Activated naive CD4-positive, alpha-beta T cell treated with anti-CD3 and anti-CD28 coated beads for 36 hours (primary cell): ENCODE results near the gene ELAVL1. TPM values are rescaled to one million over a fixed set of nuclear protein-coding genes. Genes with fewer than 3 reads are reported as not detected.
"Not testable (repeated sequence)": the region's sequence is repeated elsewhere in the genome, so short reads cannot be mapped to it uniquely, and the experiment has no call there.

Experiments used
- CTCF ChIA-PET: fragments of 350-600 bp; sonication (Branson Sonifier 250); formaldehyde crosslinking; loops from one replicate; lab custom pipeline; 2021; ENCODE audit warnings: antibody characterized with exemption; lab: Charles Lee
- DNase-seq: peaks from one replicate; pipeline ENCODE4 v3.0.0-alpha.2; 2020
- H3K27ac Mint-ChIP-seq: one replicate; pipeline ENCODE4 v1.8.0; 2021; ENCODE audit warnings: mild to moderate bottlenecking, mixed read lengths
- H3K27me3 Mint-ChIP-seq: one replicate; pipeline ENCODE4 v1.8.0; 2021; ENCODE audit warnings: low read depth, mixed read lengths
- H3K36me3 Mint-ChIP-seq: one replicate; pipeline ENCODE4 v1.8.0; 2021; ENCODE audit warnings: low read depth, mixed read lengths
- H3K4me1 Mint-ChIP-seq: one replicate; pipeline ENCODE4 v1.8.0; 2021; ENCODE audit warnings: low read depth, mixed read lengths
- H3K4me3 Mint-ChIP-seq: one replicate; pipeline ENCODE4 v1.8.0; 2021; ENCODE audit warnings: mild to moderate bottlenecking, moderate library complexity, mixed read lengths
- H3K9me3 Mint-ChIP-seq: one replicate; pipeline ENCODE4 v1.8.0; 2021; ENCODE audit warnings: mixed read lengths
- intact Hi-C: fragments of 100-400 bp; cut with micrococcal nuclease; formaldehyde crosslinking; loops from one replicate; pipeline ENCODE4 v1.15.1; 2023
- total RNA-seq, 2 experiments: library from RNA; stranded (reverse); gene quantifications; one replicate each; pipeline ENCODE4 v1.2.3, GENCODE V29; 2021

ELAVL1 gene
- total RNA-seq, 2 experiments from 2014 or later, result 135 to 140 TPM

- CTCF ChIA-PET, result no interaction called here
- no peaks in the 10 kb centered on the region for H3K9me3 Mint-ChIP-seq
- peaks cover 17% of the 10 kb centered on the region for H3K36me3 Mint-ChIP-seq
- intact Hi-C loops, result loop anchor here (5.0 kb wide), 1 partner anchor 111 kb away; the partner anchor contains the start of gene CCL25
- peaks cover 42% of the 10 kb centered on the region for H3K4me1 Mint-ChIP-seq
- no peak overlapping the region for H3K4me3 Mint-ChIP-seq
- no peak for DNase-seq
- no peaks in the 10 kb centered on the region for H3K27me3 Mint-ChIP-seq
- H3K27ac Mint-ChIP-seq, result no peak overlapping the region
Observed at GRCh38 chr19:7940841-7941240, 64.6 kb downstream of the ELAVL1 start.

DNA sequence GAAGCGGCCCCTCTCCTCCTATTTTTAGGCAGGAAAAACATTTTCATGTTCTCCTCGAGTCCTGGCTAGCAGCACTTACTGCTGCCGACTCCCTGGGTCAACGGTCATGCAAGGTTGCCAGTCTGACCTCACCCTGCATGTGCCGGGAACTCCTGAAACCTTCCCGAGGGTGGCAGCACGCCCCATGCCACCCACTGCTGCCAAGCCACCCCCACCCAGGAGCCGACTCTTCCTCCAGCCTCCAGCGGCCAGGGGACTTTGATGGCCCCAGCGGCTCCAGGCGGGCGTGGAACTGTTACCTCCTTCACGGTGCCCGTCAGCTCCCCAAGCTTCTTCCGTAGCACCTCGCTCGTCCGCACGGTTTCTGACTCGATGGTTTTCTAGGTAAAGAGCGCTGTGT, 70.7 kb downstream of the ELAVL1 start:
- no peak for DNase-seq
- Mint-ChIP-seq H3K4me1 (peaks cover 5% of the 10 kb centered on the region), H3K27ac (no peak overlapping the region), H3K27me3 (no peaks in the 10 kb centered on the region), H3K36me3 (peaks cover 25% of the 10 kb centered on the region), H3K4me3 (no peak overlapping the region), H3K9me3 (no peaks in the 10 kb centered on the region)
- CTCF ChIA-PET, result no interaction called here
- intact Hi-C loops, result no loop called here

DNA sequence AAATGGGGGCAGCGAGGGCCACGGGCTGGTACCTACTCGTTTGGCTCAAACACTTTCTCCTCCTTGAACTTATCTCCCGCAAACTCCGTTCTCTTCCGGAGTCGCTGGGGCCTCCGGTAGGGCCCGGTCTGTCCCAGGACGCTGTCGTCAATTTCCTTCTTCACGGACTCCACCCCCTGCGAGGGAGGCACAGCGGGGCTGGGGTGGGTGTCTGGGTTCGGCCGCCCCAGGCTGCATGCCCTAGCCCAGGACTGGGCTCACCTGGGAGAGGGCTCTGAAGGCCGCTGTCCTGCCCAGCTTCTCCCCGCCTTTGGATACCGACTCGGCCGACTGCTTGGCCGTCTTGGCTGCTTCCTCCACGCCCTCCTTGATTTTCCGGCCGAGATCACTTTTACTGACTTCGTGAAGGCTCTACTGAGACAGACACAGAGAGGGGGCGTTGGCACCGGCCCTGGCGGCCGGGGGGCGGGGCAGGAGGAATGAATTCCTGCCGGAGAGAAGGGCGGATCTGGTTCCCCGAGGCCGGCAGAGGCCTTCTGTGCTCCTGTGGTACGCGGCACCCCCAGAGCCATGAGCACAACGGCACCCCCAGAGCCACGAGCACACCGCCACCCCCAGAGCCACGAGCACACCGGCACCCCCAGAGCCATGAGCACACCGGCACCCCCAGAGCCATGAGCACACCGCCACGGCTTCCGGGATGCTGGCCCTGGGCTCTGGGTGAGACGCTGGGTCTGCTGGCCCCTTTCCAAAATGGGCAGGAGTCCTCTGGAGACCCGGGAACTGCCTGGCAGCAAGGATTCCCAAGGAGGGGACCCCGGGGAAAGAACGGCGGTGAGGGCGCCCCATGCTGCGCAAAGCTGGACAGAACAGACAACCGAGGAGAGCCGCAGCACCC, 71.4 kb downstream of the ELAVL1 start:
- Mint-ChIP-seq H3K4me1 (peaks cover 5% of the 10 kb centered on the region), H3K27ac (no peak overlapping the region), H3K4me3 (no peak overlapping the region), H3K36me3 (peaks cover 25% of the 10 kb centered on the region), H3K27me3 (no peaks in the 10 kb centered on the region), H3K9me3 (no peaks in the 10 kb centered on the region)
- no peak for DNase-seq
- intact Hi-C loops, result no loop called here
- CTCF ChIA-PET, result no interaction called here

- H3K36me3 Mint-ChIP-seq, result peaks cover 22% of the 10 kb centered on the region
- no peak overlapping the region for H3K27ac Mint-ChIP-seq
- no peaks in the 10 kb centered on the region for H3K27me3 Mint-ChIP-seq
- H3K4me3 Mint-ChIP-seq, result no peak overlapping the region
- CTCF ChIA-PET, result no interaction called here
- peaks cover 3% of the 10 kb centered on the region for H3K4me1 Mint-ChIP-seq
- intact Hi-C loops, result no loop called here
- no peak for DNase-seq
- no peaks in the 10 kb centered on the region for H3K9me3 Mint-ChIP-seq
Observed at GRCh38 chr19:7933411-7933810, 72.0 kb downstream of the ELAVL1 start.

- CTCF ChIA-PET, result no interaction called here
Observed at GRCh38 chr19:7932930-7933300, 72.5 kb downstream of the ELAVL1 start.

DNA sequence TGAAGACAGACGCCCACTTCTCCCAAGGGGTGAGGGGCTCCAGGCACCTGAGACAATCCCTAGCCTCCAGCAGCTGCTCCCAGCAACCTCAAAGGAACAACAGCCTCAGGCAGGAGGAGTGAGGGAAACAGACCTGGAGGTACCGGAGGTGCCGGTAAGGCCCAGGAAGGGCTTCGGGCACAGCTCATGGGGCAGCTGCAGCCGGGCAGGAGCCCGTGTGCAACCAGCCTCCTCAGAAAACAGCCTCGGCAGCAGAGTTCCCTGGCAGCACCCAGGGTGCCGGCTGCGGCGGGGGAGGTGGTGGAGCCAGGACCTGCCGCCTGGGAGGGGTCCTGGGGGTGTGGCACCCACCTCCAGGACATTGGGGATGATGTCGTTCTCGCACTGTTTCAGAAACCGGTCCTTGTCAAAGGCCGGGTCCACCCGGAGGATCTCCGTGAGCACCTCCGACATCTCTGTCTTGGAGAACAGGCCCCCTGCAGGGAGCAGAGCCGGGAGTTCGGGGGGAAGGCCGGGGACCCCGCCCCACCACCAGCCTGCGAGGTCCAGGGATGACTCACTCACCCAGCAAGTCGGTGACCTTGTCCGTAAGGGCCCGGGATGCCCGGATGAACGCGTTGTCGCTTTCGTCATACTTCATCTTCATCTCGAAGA, 73.0 kb downstream of the ELAVL1 start:
- peaks cover 5% of the 10 kb centered on the region for H3K4me1 Mint-ChIP-seq

More at GRCh38 chr19:7932930-7933300, 72.5 kb downstream of the ELAVL1 start:
- Mint-ChIP-seq H3K27me3 (no peaks in the 10 kb centered on the region), H3K9me3 (no peaks in the 10 kb centered on the region), H3K4me3 (no peak overlapping the region), H3K4me1 (peaks cover 5% of the 10 kb centered on the region), H3K27ac (no peak overlapping the region), H3K36me3 (peaks cover 22% of the 10 kb centered on the region)
- intact Hi-C loops, result no loop called here
- DNase-seq, result no peak

GRCh38 chr19:7931221-7932061, 74.0 kb downstream of the ELAVL1 start:
- intact Hi-C loops, result no loop called here
- H3K27ac Mint-ChIP-seq, result no peak overlapping the region
- H3K4me3 Mint-ChIP-seq, result no peak overlapping the region
- peaks cover 16% of the 10 kb centered on the region for H3K36me3 Mint-ChIP-seq
- H3K9me3 Mint-ChIP-seq, result no peaks in the 10 kb centered on the region
- no peak for DNase-seq
- H3K27me3 Mint-ChIP-seq, result no peaks in the 10 kb centered on the region
- CTCF ChIA-PET, result interaction anchor here (0.6 to 1.4 kb wide), 2 partner anchors 13 to 122 kb away, joined by 3 to 4 read pairs; no protein-coding TSS in a partner anchor
- peaks cover 6% of the 10 kb centered on the region for H3K4me1 Mint-ChIP-seq

More for the DNA sequence above, 73.0 kb downstream of the ELAVL1 start:
- no peak overlapping the region for H3K27ac Mint-ChIP-seq
- no peaks in the 10 kb centered on the region for H3K9me3 Mint-ChIP-seq
- intact Hi-C loops, result no loop called here
- H3K27me3 Mint-ChIP-seq, result no peaks in the 10 kb centered on the region
- no peak overlapping the region for H3K4me3 Mint-ChIP-seq
- DNase-seq, result no peak
- H3K36me3 Mint-ChIP-seq, result peaks cover 17% of the 10 kb centered on the region
- CTCF ChIA-PET, result interaction anchor here (1.4 kb wide), 1 partner anchor 12 kb away, joined by 3 read pairs; no protein-coding TSS in a partner anchor

- CTCF ChIA-PET, result interaction anchor here (0.6 to 2.5 kb wide), 3 partner anchors 10 to 123 kb away, joined by 3 to 8 read pairs (median 4); partner anchors contain the start of gene SNAPC2
- H3K4me1 Mint-ChIP-seq, result peaks cover 8% of the 10 kb centered on the region
- H3K27me3 Mint-ChIP-seq, result no peaks in the 10 kb centered on the region
- H3K4me3 Mint-ChIP-seq, result no peak overlapping the region
- H3K9me3 Mint-ChIP-seq, result no peaks in the 10 kb centered on the region
- H3K36me3 Mint-ChIP-seq, result peaks cover 17% of the 10 kb centered on the region
- no peak overlapping the region for H3K27ac Mint-ChIP-seq
- DNase-seq, result no peak
- intact Hi-C loops, result no loop called here
Observed at GRCh38 chr19:7930765-7931164, 74.7 kb downstream of the ELAVL1 start.

DNA sequence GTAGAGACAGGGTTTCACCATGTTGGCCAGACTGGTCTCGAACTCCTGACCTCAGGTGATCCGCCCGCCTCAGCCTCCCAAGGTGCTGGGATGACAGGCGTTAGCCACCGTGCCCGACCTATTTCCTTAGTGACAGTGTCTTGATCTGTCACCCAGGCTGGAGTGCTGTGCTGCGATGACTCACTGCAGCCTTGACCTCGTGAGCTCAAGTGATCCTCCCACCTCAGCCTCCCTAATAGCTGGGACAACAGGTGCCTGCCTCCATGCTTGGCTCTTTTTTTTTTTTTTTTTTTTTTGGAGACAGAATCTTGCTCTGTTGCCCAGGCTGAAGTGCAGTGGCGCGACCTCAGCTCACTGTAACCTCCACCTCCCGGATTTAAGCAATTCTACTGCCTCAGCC, 75.4 kb downstream of the ELAVL1 start:
- H3K36me3 Mint-ChIP-seq, result peaks cover 14% of the 10 kb centered on the region
- DNase-seq, H3K9me3 Mint-ChIP-seq, intact Hi-C loops, H3K4me1 Mint-ChIP-seq, H3K27me3 Mint-ChIP-seq, H3K27ac Mint-ChIP-seq, H3K4me3 Mint-ChIP-seq: not testable (repeated sequence)
- CTCF ChIA-PET, result interaction anchor here (0.7 to 3.2 kb wide), 3 partner anchors 8 to 14 kb away, joined by 3 to 18 read pairs (median 8); partner anchors contain the start of genes SNAPC2 and TIMM44

- intact Hi-C loops, result no loop called here
- Mint-ChIP-seq H3K27ac (no peak overlapping the region), H3K36me3 (peaks cover 12% of the 10 kb centered on the region), H3K4me1 (peaks cover 13% of the 10 kb centered on the region), H3K4me3 (no peak overlapping the region), H3K9me3 (no peaks in the 10 kb centered on the region), H3K27me3 (no peaks in the 10 kb centered on the region)
- DNase-seq, result peak; percentile 57
- CTCF ChIA-PET, result interaction anchor here (0.6 to 3.2 kb wide), 5 partner anchors 8 to 276 kb away, joined by 3 to 18 read pairs (median 3); partner anchors contain the start of genes SNAPC2 and TIMM44
Observed at GRCh38 chr19:7928741-7929701, 76.4 kb downstream of the ELAVL1 start.

DNA sequence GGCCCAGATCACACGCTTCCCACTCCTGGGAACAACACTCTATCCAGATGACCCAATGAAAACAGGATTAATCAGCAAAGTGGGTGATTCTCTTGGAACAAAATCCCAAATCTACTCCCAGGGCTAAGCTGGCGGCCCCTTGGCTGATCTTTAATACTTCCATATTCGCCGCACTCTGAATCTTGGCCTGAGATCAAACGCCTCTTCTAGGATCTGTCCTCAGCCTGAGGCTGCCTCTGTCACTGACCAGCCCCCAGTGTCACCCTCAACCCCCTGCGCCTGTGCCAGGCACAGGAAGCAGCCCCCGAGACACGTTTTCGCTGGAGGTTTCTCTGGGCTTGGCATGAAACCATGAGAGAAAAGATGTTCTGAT, 77.1 kb downstream of the ELAVL1 start:
- Mint-ChIP-seq H3K4me3 (no peak overlapping the region), H3K27me3 (no peaks in the 10 kb centered on the region), H3K9me3 (no peaks in the 10 kb centered on the region), H3K27ac (no peak overlapping the region), H3K36me3 (peaks cover 9% of the 10 kb centered on the region), H3K4me1 (peaks cover 13% of the 10 kb centered on the region)
- DNase-seq, result no peak
- CTCF ChIA-PET, result interaction anchor here (0.9 to 3.2 kb wide), 4 partner anchors 8 to 76 kb away, joined by 3 to 18 read pairs (median 6); partner anchors contain the start of genes SNAPC2 and TIMM44
- intact Hi-C loops, result no loop called here
